CD4-positive, alpha-beta T cell (primary cell): ENCODE data around the gene EDNRA. TPM values are rescaled to one million over a fixed set of nuclear protein-coding genes. Genes with fewer than 3 reads are reported as not detected.

Source experiments
- ATAC-seq: fragments of 200-7000 bp; cut with Tn5 transposase; one replicate; pipeline ENCODE4 v1.10.0; 2022; ENCODE audit warnings: mild to moderate bottlenecking; ENCODE audit not compliant: poor library complexity
- CTCF ChIA-PET: fragments of 350-600 bp; sonication (Branson Sonifier 250); formaldehyde crosslinking; loops from one replicate; lab custom pipeline; 2021; ENCODE audit warnings: antibody characterized with exemption, inconsistent platforms; lab: Charles Lee
- POLR2A ChIA-PET: fragments of 350-600 bp; sonication (Branson Sonifier 250); formaldehyde crosslinking; loops from one replicate; lab custom pipeline; 2021; ENCODE audit warnings: antibody characterized with exemption, inconsistent platforms; lab: Charles Lee
- DNase-seq, 14 experiments: peaks; one replicate each; pipeline ENCODE4 v3.0.0-alpha.2; 2013 to 2020; ENCODE audit warnings: mixed read lengths in 2 of 14
- H3K27ac ChIP-seq, 2 donors: one replicate each; pipeline versions ENCODE4 v1.5.1 to v1.7.0; 2013; ENCODE audit warnings: low read length in 2 of 2, low read depth in 1 of 2, mild to moderate bottlenecking in 1 of 2
- H3K27me3 ChIP-seq, 2 experiments: 1 replicate in 1 of 2; 2 replicates in 1 of 2; pipeline versions ENCODE4 v1.6.1 to v1.7.0; 2013; ENCODE audit warnings: low read length in 2 of 2, control low read depth in 1 of 2, mild to moderate bottlenecking in 1 of 2, moderate library complexity in 1 of 2; ENCODE audit not compliant: insufficient read depth in 2 of 2, control insufficient read depth in 1 of 2
- H3K36me3 ChIP-seq: one replicate; pipeline ENCODE4 v1.6.1; 2013; ENCODE audit warnings: low read length, control low read depth; ENCODE audit not compliant: insufficient read depth
- H3K4me1 ChIP-seq: one replicate; pipeline ENCODE4 v1.6.1; 2013; ENCODE audit warnings: low read length, control low read depth; ENCODE audit not compliant: insufficient read depth
- H3K4me3 ChIP-seq: one replicate; pipeline ENCODE4 v1.5.1; 2013; ENCODE audit warnings: mild to moderate bottlenecking, low read length, moderate library complexity
- H3K9me3 ChIP-seq, 2 experiments: 1 replicate in 1 of 2; 2 replicates in 1 of 2; pipeline versions ENCODE4 v1.6.1 to v1.7.0; 2013; ENCODE audit warnings: low read length in 2 of 2, mild to moderate bottlenecking in 2 of 2, control low read depth in 1 of 2, moderate library complexity in 1 of 2; ENCODE audit not compliant: control insufficient read depth in 1 of 2, insufficient read depth in 1 of 2
- H3K27ac Mint-ChIP-seq: one replicate; pipeline ENCODE4 v1.8.0; 2020; ENCODE audit warnings: mixed read lengths
- H3K27me3 Mint-ChIP-seq: one replicate; pipeline ENCODE4 v1.8.0; 2021; ENCODE audit warnings: mixed read lengths
- H3K36me3 Mint-ChIP-seq: one replicate; pipeline ENCODE4 v1.8.0; 2021; ENCODE audit warnings: low read depth, mixed read lengths
- H3K4me1 Mint-ChIP-seq: one replicate; pipeline ENCODE4 v1.8.0; 2021; ENCODE audit warnings: low read depth, mixed read lengths
- H3K4me3 Mint-ChIP-seq: one replicate; pipeline ENCODE4 v1.8.0; 2020; ENCODE audit warnings: mild to moderate bottlenecking, mixed read lengths
- H3K9me3 Mint-ChIP-seq: one replicate; pipeline ENCODE4 v1.8.0; 2020; ENCODE audit warnings: mixed read lengths
- intact Hi-C, 2 experiments: fragments of 100-400 bp; cut with DNase I in 1 of 2; cut with micrococcal nuclease in 1 of 2; formaldehyde crosslinking; loops; one replicate each; pipeline versions ENCODE4 v1.15.1 to v1.9.0; 2023 to 2025; cut with DNase I, micrococcal nuclease
- total RNA-seq, 174 experiments: library from RNA in 2 of 174; stranded (reverse) in 2 of 174; gene quantifications; one replicate each; pipeline ENCODE4 v1.2.3 and lab custom pipeline; 2021 to 2026
- TF ChIP-seq, protein P1 (sequence below): fragments of 200-600 bp; IDR thresholded peaks from one replicate; pipeline ENCODE4 v1.8.0; 2022; ENCODE audit warnings: antibody characterized with exemption, mild to moderate bottlenecking

Gene EDNRA
- total RNA-seq, 2 experiments from 2014 or later = not detected

DNA sequence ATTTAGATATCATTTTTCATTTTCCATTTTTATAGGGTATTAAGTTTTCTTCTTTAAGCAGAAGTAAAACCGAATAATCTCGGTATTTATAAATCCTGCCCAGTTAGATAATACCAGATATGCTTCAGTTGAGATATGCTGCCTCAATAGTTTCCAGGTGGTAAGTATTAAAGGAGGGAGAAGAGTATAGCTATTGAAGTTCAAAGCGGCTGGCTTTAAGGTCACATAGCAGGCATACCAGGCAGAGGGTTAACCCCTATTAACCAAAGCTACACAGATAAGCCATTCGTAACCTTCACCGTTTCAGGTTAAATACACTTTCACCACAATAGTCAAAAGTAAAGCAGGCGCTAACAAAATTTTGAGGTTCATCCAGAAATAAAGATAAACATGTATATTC is 54.2 kb downstream of the EDNRA start:
- H3K36me3 Mint-ChIP-seq = no peaks in the 10 kb centered on the region
- intact Hi-C loops = no loop called here
- POLR2A ChIA-PET = no interaction called here

DNA sequence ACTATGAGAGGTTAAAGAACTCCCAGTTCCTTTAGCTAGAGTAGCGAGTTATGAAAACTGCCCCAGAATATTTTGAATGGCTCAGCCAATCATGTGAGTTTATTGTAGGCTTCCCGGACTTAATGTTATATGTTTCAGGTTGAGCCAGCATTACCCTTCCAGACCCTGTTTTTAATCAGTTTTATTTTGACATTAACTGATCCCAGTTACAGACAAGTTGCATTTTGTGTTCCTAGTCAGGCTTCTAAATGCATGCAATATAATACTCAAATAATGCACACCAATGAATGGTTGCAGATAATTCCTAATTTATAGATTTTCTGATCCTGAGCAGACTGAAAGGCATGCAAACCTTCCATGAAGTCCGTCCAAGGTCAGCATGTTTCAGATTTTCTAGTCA is 57.8 kb downstream of the EDNRA start:
- ChIA-PET POLR2A (no interaction called here), CTCF (no interaction called here)
- no peaks in the 10 kb centered on the region for H3K4me1 ChIP-seq
- peaks cover 41% of the 10 kb centered on the region for H3K27me3 Mint-ChIP-seq
- no peak overlapping the region for H3K4me3 ChIP-seq
- TF ChIP-seq, protein P1, sequence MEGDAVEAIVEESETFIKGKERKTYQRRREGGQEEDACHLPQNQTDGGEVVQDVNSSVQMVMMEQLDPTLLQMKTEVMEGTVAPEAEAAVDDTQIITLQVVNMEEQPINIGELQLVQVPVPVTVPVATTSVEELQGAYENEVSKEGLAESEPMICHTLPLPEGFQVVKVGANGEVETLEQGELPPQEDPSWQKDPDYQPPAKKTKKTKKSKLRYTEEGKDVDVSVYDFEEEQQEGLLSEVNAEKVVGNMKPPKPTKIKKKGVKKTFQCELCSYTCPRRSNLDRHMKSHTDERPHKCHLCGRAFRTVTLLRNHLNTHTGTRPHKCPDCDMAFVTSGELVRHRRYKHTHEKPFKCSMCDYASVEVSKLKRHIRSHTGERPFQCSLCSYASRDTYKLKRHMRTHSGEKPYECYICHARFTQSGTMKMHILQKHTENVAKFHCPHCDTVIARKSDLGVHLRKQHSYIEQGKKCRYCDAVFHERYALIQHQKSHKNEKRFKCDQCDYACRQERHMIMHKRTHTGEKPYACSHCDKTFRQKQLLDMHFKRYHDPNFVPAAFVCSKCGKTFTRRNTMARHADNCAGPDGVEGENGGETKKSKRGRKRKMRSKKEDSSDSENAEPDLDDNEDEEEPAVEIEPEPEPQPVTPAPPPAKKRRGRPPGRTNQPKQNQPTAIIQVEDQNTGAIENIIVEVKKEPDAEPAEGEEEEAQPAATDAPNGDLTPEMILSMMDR = no peak
- no peak overlapping the region for H3K27ac Mint-ChIP-seq
- H3K36me3 ChIP-seq = no peaks in the 10 kb centered on the region
- no peak overlapping the region for H3K27ac ChIP-seq
- no peak overlapping the region for H3K4me3 Mint-ChIP-seq
- no peak for DNase-seq
- no peak for ATAC-seq
- no peaks in the 10 kb centered on the region for H3K36me3 Mint-ChIP-seq
- H3K4me1 Mint-ChIP-seq = no peaks in the 10 kb centered on the region
- H3K9me3 ChIP-seq = no peaks in the 10 kb centered on the region
- intact Hi-C loops = no loop called here
- H3K27me3 ChIP-seq = no peaks in the 10 kb centered on the region
- H3K9me3 Mint-ChIP-seq = no peaks in the 10 kb centered on the region

More for the DNA sequence above, 54.2 kb downstream of the EDNRA start:
- Mint-ChIP-seq H3K4me1 (no peaks in the 10 kb centered on the region), H3K4me3 (no peak overlapping the region), H3K27me3 (peaks cover 41% of the 10 kb centered on the region), H3K27ac (no peak overlapping the region), H3K9me3 (no peaks in the 10 kb centered on the region)
- TF ChIP-seq, protein P1 = no peak
- Histone ChIP-seq H3K27ac (no peak overlapping the region), H3K36me3 (no peaks in the 10 kb centered on the region), H3K4me3 (no peak overlapping the region), H3K27me3 (no peaks in the 10 kb centered on the region), H3K4me1 (no peaks in the 10 kb centered on the region), H3K9me3 (no peaks in the 10 kb centered on the region)
- ATAC-seq (no peak), DNase-seq (no peak)
- CTCF ChIA-PET = no interaction called here

DNA sequence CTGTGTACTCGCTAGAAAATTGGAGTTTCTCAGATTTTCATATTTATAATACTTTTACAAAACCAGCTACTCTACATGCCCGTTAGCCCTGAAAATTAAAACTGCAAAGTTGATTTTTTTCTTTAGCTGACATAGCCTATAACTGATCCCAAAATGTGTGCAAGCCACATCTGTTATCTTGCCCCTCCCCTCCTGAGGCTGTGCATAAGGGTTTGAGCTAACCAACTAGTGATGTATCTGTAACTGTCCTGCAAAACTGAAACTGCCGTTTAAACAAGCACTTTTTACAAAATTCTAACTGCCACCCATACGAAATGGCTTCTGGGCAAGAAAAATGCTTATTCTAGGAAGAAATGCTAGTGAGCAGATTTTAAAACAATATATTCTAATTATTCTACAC is 59.1 kb downstream of the EDNRA start:
- Histone ChIP-seq H3K4me1 (no peaks in the 10 kb centered on the region), H3K27ac (no peak overlapping the region), H3K9me3 (no peaks in the 10 kb centered on the region), H3K4me3 (no peak overlapping the region), H3K36me3 (no peaks in the 10 kb centered on the region), H3K27me3 (no peaks in the 10 kb centered on the region)
- Mint-ChIP-seq H3K27me3 (peaks cover 39% of the 10 kb centered on the region), H3K9me3 (no peaks in the 10 kb centered on the region), H3K4me3 (no peak overlapping the region), H3K27ac (no peak overlapping the region), H3K4me1 (no peaks in the 10 kb centered on the region), H3K36me3 (no peaks in the 10 kb centered on the region)
- ATAC-seq = no peak
- DNase-seq = no peak
- intact Hi-C loops = no loop called here
- TF ChIP-seq, protein P1 = no peak
- ChIA-PET POLR2A (no interaction called here), CTCF (no interaction called here)
